MM.1S (cell line): ENCODE data around the gene CLCN4.

Experiments used
- EZH2 ChIP-seq: fragments of 300-600 bp; sonication (generic); optimal IDR thresholded peaks from 2 replicates; pipeline ENCODE3; 2017; ENCODE audit warnings: low read depth, mild to moderate bottlenecking, antibody characterized with exemption, low read length, mixed read lengths
- TF ChIP-seq, protein P1 (sequence below): fragments of 300-600 bp; sonication (generic); IDR thresholded peaks from 2 replicates; pipeline ENCODE4 v1.5.1; 2016; ENCODE audit warnings: antibody characterized with exemption, low read length, mixed read lengths

DNA sequence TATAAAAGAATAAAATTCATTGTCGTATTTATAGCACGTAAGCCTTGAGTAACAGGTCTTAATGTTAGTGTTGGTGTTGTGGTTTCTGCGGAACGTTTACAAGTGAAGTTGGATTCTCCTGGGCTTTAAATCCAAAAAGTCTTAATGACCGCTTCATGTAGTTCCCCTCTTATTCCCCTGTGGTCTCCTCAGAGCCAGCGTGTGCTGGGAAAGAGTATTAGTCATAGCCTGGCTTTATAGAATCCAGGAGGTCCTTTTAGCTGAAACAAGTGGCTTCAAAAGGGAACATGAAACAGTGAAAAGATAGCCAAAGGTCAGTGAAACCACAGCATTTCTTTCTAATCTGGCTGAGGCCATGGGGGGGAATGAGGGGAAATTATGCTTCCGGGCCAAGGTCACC is 79.1 kb downstream of the CLCN4 start:
- TF ChIP-seq EZH2 = no peak
- TF ChIP-seq, protein P1, sequence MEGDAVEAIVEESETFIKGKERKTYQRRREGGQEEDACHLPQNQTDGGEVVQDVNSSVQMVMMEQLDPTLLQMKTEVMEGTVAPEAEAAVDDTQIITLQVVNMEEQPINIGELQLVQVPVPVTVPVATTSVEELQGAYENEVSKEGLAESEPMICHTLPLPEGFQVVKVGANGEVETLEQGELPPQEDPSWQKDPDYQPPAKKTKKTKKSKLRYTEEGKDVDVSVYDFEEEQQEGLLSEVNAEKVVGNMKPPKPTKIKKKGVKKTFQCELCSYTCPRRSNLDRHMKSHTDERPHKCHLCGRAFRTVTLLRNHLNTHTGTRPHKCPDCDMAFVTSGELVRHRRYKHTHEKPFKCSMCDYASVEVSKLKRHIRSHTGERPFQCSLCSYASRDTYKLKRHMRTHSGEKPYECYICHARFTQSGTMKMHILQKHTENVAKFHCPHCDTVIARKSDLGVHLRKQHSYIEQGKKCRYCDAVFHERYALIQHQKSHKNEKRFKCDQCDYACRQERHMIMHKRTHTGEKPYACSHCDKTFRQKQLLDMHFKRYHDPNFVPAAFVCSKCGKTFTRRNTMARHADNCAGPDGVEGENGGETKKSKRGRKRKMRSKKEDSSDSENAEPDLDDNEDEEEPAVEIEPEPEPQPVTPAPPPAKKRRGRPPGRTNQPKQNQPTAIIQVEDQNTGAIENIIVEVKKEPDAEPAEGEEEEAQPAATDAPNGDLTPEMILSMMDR = no peak
